Measurements from ENCODE around the gene NTSR1.

DNA sequence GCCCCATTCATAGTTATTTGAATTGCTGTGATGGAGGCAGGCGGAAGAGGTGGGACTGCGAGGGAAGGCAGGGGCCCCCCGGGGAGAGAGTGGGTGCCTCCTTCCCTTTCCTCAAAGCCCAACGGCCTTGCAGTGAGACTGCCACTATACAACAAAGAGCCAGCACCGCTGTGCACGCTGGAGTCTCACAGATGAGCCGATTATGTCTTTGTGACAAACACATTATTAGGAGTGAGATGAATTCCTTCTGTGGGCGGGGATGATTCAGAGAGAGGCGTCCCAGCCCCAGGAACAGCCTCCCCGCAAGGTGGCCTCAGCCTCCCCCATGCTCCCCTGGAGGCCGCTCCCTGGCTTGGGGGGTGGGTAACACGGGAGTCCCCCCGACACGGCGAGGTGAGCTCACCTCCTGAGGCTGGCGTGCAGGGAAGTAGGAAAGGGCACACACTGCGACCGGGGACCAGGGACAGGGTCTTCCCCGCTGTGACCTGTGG lies 26.7 kb downstream of the NTSR1 start:
- TF ChIP-seq, protein P1, sequence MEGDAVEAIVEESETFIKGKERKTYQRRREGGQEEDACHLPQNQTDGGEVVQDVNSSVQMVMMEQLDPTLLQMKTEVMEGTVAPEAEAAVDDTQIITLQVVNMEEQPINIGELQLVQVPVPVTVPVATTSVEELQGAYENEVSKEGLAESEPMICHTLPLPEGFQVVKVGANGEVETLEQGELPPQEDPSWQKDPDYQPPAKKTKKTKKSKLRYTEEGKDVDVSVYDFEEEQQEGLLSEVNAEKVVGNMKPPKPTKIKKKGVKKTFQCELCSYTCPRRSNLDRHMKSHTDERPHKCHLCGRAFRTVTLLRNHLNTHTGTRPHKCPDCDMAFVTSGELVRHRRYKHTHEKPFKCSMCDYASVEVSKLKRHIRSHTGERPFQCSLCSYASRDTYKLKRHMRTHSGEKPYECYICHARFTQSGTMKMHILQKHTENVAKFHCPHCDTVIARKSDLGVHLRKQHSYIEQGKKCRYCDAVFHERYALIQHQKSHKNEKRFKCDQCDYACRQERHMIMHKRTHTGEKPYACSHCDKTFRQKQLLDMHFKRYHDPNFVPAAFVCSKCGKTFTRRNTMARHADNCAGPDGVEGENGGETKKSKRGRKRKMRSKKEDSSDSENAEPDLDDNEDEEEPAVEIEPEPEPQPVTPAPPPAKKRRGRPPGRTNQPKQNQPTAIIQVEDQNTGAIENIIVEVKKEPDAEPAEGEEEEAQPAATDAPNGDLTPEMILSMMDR (IDR thresholded peaks at IDR 0.05; ENCODE audit: insufficient read depth, low read length): no peak
- TF ChIP-seq, protein P2, sequence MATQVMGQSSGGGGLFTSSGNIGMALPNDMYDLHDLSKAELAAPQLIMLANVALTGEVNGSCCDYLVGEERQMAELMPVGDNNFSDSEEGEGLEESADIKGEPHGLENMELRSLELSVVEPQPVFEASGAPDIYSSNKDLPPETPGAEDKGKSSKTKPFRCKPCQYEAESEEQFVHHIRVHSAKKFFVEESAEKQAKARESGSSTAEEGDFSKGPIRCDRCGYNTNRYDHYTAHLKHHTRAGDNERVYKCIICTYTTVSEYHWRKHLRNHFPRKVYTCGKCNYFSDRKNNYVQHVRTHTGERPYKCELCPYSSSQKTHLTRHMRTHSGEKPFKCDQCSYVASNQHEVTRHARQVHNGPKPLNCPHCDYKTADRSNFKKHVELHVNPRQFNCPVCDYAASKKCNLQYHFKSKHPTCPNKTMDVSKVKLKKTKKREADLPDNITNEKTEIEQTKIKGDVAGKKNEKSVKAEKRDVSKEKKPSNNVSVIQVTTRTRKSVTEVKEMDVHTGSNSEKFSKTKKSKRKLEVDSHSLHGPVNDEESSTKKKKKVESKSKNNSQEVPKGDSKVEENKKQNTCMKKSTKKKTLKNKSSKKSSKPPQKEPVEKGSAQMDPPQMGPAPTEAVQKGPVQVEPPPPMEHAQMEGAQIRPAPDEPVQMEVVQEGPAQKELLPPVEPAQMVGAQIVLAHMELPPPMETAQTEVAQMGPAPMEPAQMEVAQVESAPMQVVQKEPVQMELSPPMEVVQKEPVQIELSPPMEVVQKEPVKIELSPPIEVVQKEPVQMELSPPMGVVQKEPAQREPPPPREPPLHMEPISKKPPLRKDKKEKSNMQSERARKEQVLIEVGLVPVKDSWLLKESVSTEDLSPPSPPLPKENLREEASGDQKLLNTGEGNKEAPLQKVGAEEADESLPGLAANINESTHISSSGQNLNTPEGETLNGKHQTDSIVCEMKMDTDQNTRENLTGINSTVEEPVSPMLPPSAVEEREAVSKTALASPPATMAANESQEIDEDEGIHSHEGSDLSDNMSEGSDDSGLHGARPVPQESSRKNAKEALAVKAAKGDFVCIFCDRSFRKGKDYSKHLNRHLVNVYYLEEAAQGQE (IDR thresholded peaks at IDR 0.05; ENCODE audit: insufficient replicate concordance, low read depth): no peak
- TF ChIP-seq POLR2AphosphoS5 (IDR thresholded peaks at IDR 0.05; ENCODE audit: low read depth) (no peak), SPI1 (IDR thresholded peaks at IDR 0.05; ENCODE audit: borderline replicate concordance, low read depth) (no peak), GABPA (IDR thresholded peaks at IDR 0.05; ENCODE audit: low read depth) (no peak)
